ENCODE data around the gene TFIP11. TPM values are rescaled to one million over a fixed set of nuclear protein-coding genes. Genes with fewer than 3 reads are reported as not detected.

Gene TFIP11
- polyA plus RNA-seq, 1 experiment = 34.7 TPM

DNA sequence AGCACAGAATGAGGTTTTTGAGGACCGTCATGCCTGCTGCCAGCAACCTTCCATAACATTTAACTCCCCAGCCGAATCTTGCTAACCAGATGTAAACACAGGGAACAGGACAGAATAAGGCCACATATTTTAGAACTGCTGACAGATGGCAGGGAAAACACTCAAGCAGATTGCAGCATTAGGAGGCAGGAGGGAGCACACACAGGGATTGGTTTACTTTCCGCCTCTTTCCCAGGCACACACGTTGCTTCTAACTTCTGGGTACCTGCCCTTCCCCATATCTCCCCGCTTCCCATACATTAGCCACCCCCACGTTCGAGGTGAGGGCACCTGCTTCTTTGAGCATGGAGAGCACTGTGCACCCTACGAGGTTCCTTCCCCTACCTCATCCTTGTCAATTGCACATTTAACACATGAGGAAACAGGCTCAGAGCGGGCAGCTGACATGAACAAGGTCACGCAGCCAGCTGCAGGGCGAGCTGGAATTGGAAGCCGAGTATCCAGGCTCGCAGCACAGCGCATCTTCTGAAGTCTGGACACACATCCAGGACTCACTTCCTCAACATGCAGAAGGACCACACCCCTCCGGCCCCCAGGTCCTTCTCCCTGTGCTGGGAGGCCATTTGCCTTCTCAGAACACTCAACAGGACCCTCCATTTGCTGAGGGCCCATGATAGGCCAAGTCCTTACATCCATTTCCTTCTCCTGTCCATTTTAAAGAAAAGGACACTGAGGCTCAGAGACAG is 64.5 kb downstream of the TFIP11 start:
- TF ChIP-seq, protein P1, sequence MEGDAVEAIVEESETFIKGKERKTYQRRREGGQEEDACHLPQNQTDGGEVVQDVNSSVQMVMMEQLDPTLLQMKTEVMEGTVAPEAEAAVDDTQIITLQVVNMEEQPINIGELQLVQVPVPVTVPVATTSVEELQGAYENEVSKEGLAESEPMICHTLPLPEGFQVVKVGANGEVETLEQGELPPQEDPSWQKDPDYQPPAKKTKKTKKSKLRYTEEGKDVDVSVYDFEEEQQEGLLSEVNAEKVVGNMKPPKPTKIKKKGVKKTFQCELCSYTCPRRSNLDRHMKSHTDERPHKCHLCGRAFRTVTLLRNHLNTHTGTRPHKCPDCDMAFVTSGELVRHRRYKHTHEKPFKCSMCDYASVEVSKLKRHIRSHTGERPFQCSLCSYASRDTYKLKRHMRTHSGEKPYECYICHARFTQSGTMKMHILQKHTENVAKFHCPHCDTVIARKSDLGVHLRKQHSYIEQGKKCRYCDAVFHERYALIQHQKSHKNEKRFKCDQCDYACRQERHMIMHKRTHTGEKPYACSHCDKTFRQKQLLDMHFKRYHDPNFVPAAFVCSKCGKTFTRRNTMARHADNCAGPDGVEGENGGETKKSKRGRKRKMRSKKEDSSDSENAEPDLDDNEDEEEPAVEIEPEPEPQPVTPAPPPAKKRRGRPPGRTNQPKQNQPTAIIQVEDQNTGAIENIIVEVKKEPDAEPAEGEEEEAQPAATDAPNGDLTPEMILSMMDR (IDR thresholded peaks at IDR 0.05; ENCODE audit: insufficient read depth, low read depth, low read length) = no peak
- no peak overlapping the region for H3K4me3 ChIP-seq (ENCODE audit: low read depth, low read length)
- DNase-seq (ENCODE audit: low read depth) = no peak
- H3K36me3 ChIP-seq (ENCODE audit: control insufficient read depth, insufficient read depth, low read length) = peaks cover 8% of the 10 kb centered on the region
- H3K27me3 ChIP-seq (ENCODE audit: control insufficient read depth, insufficient read depth, low read length) = no peaks in the 10 kb centered on the region
- ChIA-PET CTCF (interaction anchor here (1.2 to 2.9 kb wide), 2 partner anchors 13 kb away, joined by 7 to 23 read pairs; no protein-coding TSS in a partner anchor), POLR2A (no interaction called here)

DNA sequence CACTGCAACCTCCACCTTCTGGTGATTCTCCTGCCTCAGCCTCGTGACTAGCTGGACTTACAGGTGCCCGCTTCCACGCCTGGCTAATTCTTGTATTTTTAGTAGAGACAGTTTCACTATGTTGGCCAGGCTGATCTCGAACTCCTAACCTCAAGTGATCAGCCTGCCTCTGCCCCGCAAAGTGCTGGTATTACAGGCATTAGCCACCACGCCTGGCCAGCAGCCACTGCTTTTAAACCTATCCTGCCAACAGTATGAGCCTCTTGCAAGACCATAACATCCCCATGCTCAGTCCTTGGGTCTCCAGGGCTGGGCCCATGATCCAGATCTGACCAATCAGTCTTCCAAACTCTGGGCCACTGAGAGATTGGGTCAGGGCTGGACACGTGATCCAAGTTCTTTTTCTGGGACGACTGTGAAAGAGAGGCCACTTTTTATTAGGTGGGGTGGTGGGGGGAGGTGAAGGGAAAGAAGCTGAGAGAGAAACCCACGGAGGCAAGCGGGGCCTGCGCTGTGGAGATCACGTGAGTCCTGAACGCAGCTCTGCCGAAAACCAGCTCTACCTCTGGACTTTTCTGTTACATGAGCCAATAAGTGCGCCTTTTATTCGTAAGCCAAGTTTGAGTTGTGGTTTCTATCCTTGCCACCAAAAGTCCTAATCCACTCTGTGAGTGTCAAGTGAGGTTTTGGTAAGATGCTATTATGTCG is 65.3 kb downstream of the TFIP11 start:
- no peak for DNase-seq (ENCODE audit: low read depth)
- TF ChIP-seq, protein P1 (IDR thresholded peaks at IDR 0.05; ENCODE audit: insufficient read depth, low read depth, low read length) = no peak
- Histone ChIP-seq H3K36me3 (ENCODE audit: control insufficient read depth, insufficient read depth, low read length) (peaks cover 6% of the 10 kb centered on the region), H3K27me3 (ENCODE audit: control insufficient read depth, insufficient read depth, low read length) (no peaks in the 10 kb centered on the region), H3K4me3 (ENCODE audit: low read depth, low read length) (no peak overlapping the region)
- ChIA-PET CTCF (interaction anchor here (0.8 to 1.2 kb wide), 2 partner anchors 14 to 81 kb away, joined by 3 to 7 read pairs; no protein-coding TSS in a partner anchor), POLR2A (no interaction called here)

DNA sequence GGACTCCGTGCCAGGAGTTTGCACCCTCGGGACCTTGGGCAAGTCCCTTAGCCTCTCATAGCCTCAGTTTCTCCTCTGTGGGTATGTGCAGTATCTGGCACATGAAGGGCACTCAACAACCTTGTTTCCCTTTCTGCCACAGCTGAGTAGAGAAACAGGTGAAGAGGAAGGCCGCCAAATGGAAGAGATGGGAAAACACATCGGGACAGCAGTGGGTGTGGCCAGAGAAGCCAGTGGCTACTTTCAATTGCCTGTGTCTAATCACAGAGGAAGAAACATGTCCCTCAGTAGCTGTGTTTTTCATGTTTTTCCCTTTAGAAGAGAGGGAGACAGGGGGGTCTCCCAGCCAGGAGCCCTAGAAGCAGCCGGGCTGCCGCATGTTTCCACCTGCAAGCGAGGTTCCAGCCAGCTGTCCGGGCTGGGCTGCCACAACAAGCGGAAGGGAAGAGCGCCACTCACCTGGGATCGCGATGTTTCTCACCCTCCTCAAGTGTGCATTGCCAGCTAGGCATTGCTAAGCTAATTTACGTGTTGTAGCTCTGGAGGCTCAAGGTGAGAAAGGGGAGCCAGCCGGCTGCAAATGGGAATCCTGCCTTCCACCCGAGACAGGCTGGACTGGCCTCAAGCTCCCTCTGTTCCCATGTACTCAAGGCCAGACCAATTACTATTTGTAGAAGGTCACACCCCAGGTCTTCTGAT is 66.5 kb downstream of the TFIP11 start:
- POLR2A ChIA-PET = no interaction called here

DNA sequence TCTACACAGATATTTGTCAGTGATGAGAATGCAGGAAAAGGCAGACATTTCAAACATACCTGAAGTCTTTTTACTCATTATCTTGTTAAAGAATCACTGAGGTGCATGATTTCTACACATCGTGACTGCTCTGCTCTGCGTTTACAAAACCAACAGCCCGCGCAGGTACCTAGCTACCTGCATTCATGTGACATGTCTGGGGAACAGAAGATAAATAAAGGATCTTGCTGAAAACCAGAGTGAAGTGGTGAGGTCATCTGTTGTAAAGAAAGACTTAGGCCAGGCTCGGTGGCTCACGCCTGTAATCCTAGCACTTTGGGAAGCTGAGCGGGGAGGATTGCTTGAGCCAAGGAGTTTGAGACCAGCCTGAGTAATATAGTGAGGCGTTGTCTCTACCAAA is 67.5 kb downstream of the TFIP11 start:
- POLR2A ChIA-PET = no interaction called here
- CTCF ChIA-PET = interaction anchor here (1.6 kb wide), 1 partner anchor 78 kb away, joined by 3 read pairs; no protein-coding TSS in a partner anchor

More for the DNA sequence above, 66.5 kb downstream of the TFIP11 start:
- peaks cover 1% of the 10 kb centered on the region; the same call in 1 of the 2 replicates for H3K36me3 ChIP-seq (ENCODE audit: control insufficient read depth, insufficient read depth, low read length)
- TF ChIP-seq, protein P1 (IDR thresholded peaks at IDR 0.05; ENCODE audit: insufficient read depth, low read depth, low read length) = no peak
- CTCF ChIA-PET = interaction anchor here (1.0 to 1.6 kb wide), 3 partner anchors 15 to 79 kb away, joined by 3 to 6 read pairs (median 3); no protein-coding TSS in a partner anchor
- no peak for DNase-seq (ENCODE audit: low read depth)
- no peaks in the 10 kb centered on the region for H3K27me3 ChIP-seq (ENCODE audit: control insufficient read depth, insufficient read depth, low read length)
- H3K4me3 ChIP-seq (ENCODE audit: low read depth, low read length) = no peak overlapping the region

More for the DNA sequence above, 67.5 kb downstream of the TFIP11 start:
- H3K4me3 ChIP-seq (ENCODE audit: low read depth, low read length) = no peak overlapping the region
- H3K36me3 ChIP-seq (ENCODE audit: control insufficient read depth, insufficient read depth, low read length) = peaks cover 1% of the 10 kb centered on the region; the same call in 1 of the 2 replicates
- H3K27me3 ChIP-seq (ENCODE audit: control insufficient read depth, insufficient read depth, low read length) = no peaks in the 10 kb centered on the region
- TF ChIP-seq, protein P1 (IDR thresholded peaks at IDR 0.05; ENCODE audit: insufficient read depth, low read depth, low read length) = no peak
- DNase-seq (ENCODE audit: low read depth) = no peak
